Esophagus squamous epithelium (tissue), 4 donors: Measurements from ENCODE around the gene SLFN13.

ENCODE experiments used
- POLR2A ChIP-seq, 4 donors: fragments of 450-650 bp; IDR thresholded peaks; one replicate each; pipeline ENCODE4 v1.6.1; 2017; ENCODE audit warnings: antibody characterized with exemption in 4 of 4, mild to moderate bottlenecking in 4 of 4, moderate library complexity in 3 of 4
- TF ChIP-seq, protein P1 (sequence below), 6 experiments: fragments of 450-650 bp in 4 of 6; fragments of 200-600 bp in 2 of 6; sonication (generic) in 2 of 6; IDR thresholded peaks; one replicate each; pipeline ENCODE4 v1.5.1; 2016 to 2019; ENCODE audit warnings: antibody characterized with exemption in 6 of 6, mild to moderate bottlenecking in 4 of 6, moderate library complexity in 4 of 6

DNA sequence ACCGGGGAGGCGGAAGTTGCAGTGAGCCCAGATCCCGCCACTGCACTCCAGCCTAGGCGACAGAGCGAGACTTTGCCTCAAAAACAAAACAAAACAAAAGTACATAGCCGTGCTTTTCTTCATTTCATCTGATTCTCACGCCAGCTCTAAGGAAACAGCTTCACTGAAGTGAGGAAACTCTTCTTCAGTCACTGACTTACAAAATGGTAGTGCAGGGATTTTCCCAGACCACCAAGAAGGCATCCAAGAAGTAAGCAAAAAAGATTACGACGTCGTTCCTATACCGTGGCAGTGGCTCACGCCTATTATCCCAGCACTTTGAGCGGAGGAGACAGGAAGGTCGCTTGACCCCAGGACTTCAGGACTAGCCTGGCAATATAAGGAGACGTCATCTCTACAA lies 40.4 kb upstream of the SLFN13 start:
- TF ChIP-seq, protein P1, sequence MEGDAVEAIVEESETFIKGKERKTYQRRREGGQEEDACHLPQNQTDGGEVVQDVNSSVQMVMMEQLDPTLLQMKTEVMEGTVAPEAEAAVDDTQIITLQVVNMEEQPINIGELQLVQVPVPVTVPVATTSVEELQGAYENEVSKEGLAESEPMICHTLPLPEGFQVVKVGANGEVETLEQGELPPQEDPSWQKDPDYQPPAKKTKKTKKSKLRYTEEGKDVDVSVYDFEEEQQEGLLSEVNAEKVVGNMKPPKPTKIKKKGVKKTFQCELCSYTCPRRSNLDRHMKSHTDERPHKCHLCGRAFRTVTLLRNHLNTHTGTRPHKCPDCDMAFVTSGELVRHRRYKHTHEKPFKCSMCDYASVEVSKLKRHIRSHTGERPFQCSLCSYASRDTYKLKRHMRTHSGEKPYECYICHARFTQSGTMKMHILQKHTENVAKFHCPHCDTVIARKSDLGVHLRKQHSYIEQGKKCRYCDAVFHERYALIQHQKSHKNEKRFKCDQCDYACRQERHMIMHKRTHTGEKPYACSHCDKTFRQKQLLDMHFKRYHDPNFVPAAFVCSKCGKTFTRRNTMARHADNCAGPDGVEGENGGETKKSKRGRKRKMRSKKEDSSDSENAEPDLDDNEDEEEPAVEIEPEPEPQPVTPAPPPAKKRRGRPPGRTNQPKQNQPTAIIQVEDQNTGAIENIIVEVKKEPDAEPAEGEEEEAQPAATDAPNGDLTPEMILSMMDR (IDR thresholded peaks at IDR 0.05) = no peak
- no peak for TF ChIP-seq POLR2A (IDR thresholded peaks at IDR 0.05)
